DND-41 (cell line): ENCODE measurements around the gene CCR4.
"Not testable (repeated sequence)": the region's sequence is repeated elsewhere in the genome, so short reads cannot be mapped to it uniquely, and the experiment has no call there.

Experiments
- ATAC-seq: fragments of 200-7000 bp; cut with Tn5 transposase; 3 replicates; pipeline ENCODE4 v1.9.1; 2021; ENCODE audit warnings: low read depth; ENCODE audit not compliant: insufficient read depth
- DNase-seq: peaks from one replicate; pipeline ENCODE4 v3.0.0-alpha.2; 2020
- H2AFZ ChIP-seq: 2 replicates; pipeline ENCODE4 v1.6.0; 2012; ENCODE audit warnings: low read depth, low read length
- H3K27ac ChIP-seq: 2 replicates; pipeline ENCODE4 v1.5.1; 2012; ENCODE audit warnings: low read length, inconsistent platforms
- H3K27me3 ChIP-seq: fragments of 200-600 bp; sonication (generic); 2 replicates; pipeline ENCODE4 v1.6.0; 2012; ENCODE audit warnings: low read length, mild to moderate bottlenecking, inconsistent platforms; ENCODE audit not compliant: insufficient read depth, poor library complexity
- H3K36me3 ChIP-seq: 2 replicates; pipeline ENCODE4 v1.5.1; 2012; ENCODE audit warnings: low read length, inconsistent platforms; ENCODE audit not compliant: insufficient read depth
- H3K4me1 ChIP-seq: 2 replicates; pipeline ENCODE4 v1.5.1; 2012; ENCODE audit warnings: mild to moderate bottlenecking, low read length; ENCODE audit not compliant: insufficient read depth
- H3K4me2 ChIP-seq: 2 replicates; pipeline ENCODE4 v1.6.0; 2012; ENCODE audit warnings: mild to moderate bottlenecking, moderate library complexity, low read length, inconsistent platforms; ENCODE audit not compliant: insufficient read depth
- H3K4me3 ChIP-seq, 2 experiments: fragments of 200-600 bp in 1 of 2; shearing (Covaris generic) in 1 of 2; 2 replicates each; pipeline ENCODE4 v1.5.1; 2012 to 2016; ENCODE audit warnings: inconsistent platforms in 2 of 2, low read length in 2 of 2, mild to moderate bottlenecking in 2 of 2, low read depth in 1 of 2, moderate library complexity in 1 of 2
- H3K79me2 ChIP-seq: 2 replicates; pipeline ENCODE4 v1.6.0; 2012; ENCODE audit warnings: low read length, inconsistent platforms; ENCODE audit not compliant: insufficient read depth
- H3K9ac ChIP-seq: 2 replicates; pipeline ENCODE4 v1.6.0; 2012; ENCODE audit warnings: low read depth, mild to moderate bottlenecking, inconsistent platforms, low read length, moderate library complexity
- H3K9me3 ChIP-seq: 2 replicates; pipeline ENCODE4 v1.5.1; 2012; ENCODE audit warnings: low read length, moderate library complexity, mild to moderate bottlenecking, inconsistent platforms; ENCODE audit not compliant: insufficient read depth, severe bottlenecking
- H4K20me1 ChIP-seq: 2 replicates; pipeline ENCODE4 v1.6.0; 2012; ENCODE audit warnings: low read length; ENCODE audit not compliant: insufficient read depth
- CTCF ChIP-seq: IDR thresholded peaks from 2 replicates; pipeline ENCODE4 v1.5.1; 2012; ENCODE audit warnings: borderline replicate concordance, low read length, moderate library complexity, mild to moderate bottlenecking; ENCODE audit not compliant: poor library complexity, severe bottlenecking; ENCODE audit errors: extremely low read depth
- EZH2 ChIP-seq: IDR thresholded peaks from 3 replicates; pipeline ENCODE4 v1.6.1; 2012; ENCODE audit warnings: borderline replicate concordance, low read depth, mild to moderate bottlenecking, moderate library complexity, low read length, inconsistent platforms; ENCODE audit not compliant: severe bottlenecking

Gene CCR4

GRCh38 chr3:32919920-32920319 is 31.5 kb upstream of the CCR4 start:
- DNase-seq (no peak), ATAC-seq (no peak)
- H3K4me2 ChIP-seq, result no peak overlapping the region
- TF ChIP-seq EZH2 (no peak), CTCF (no peak)
- no peak overlapping the region for H3K4me3 ChIP-seq
- H3K9me3 ChIP-seq, result peaks cover 8% of the 10 kb centered on the region
- H3K36me3 ChIP-seq, result no peaks in the 10 kb centered on the region
- H3K4me1 ChIP-seq, result no peaks in the 10 kb centered on the region
- H3K27me3 ChIP-seq, result no peaks in the 10 kb centered on the region
- no peaks in the 10 kb centered on the region for H3K79me2 ChIP-seq
- no peak overlapping the region for H2AFZ ChIP-seq
- H3K27ac ChIP-seq, result no peak overlapping the region
- no peak overlapping the region for H3K9ac ChIP-seq
- H4K20me1 ChIP-seq, result no peaks in the 10 kb centered on the region

- no peak overlapping the region for H2AFZ ChIP-seq
- no peak for TF ChIP-seq EZH2
- TF ChIP-seq CTCF, result no peak
- ATAC-seq, result no peak
These were observed 29.4 kb upstream of the CCR4 start for GRCh38 chr3:32922078-32922477.

GRCh38 chr3:32930161-32930560 is 21.3 kb upstream of the CCR4 start:
- H3K4me2 ChIP-seq, result no peak overlapping the region
- H3K79me2 ChIP-seq, result no peaks in the 10 kb centered on the region
- no peak overlapping the region for H3K9ac ChIP-seq
- H3K4me1 ChIP-seq, result no peaks in the 10 kb centered on the region
- no peak overlapping the region for H2AFZ ChIP-seq
- H3K27ac ChIP-seq, result no peak overlapping the region
- no peak for ATAC-seq
- no peak overlapping the region for H3K4me3 ChIP-seq
- H3K36me3 ChIP-seq, result no peaks in the 10 kb centered on the region
- no peak for TF ChIP-seq EZH2
- TF ChIP-seq CTCF, result no peak
- H4K20me1 ChIP-seq, result no peaks in the 10 kb centered on the region
- H3K9me3 ChIP-seq, result no peaks in the 10 kb centered on the region
- no peak for DNase-seq
- no peaks in the 10 kb centered on the region for H3K27me3 ChIP-seq

More at GRCh38 chr3:32922078-32922477, 29.4 kb upstream of the CCR4 start:
- Histone ChIP-seq H3K4me2 (no peak overlapping the region), H3K79me2 (no peaks in the 10 kb centered on the region), H3K27ac (no peak overlapping the region), H3K9ac (no peak overlapping the region), H3K36me3 (no peaks in the 10 kb centered on the region), H3K4me3 (no peak overlapping the region), H3K27me3 (no peaks in the 10 kb centered on the region), H3K4me1 (no peaks in the 10 kb centered on the region), H3K9me3 (peaks cover 4% of the 10 kb centered on the region), H4K20me1 (no peaks in the 10 kb centered on the region)
- DNase-seq, result no peak

GRCh38 chr3:32931273-32931672 is 20.2 kb upstream of the CCR4 start:
- not testable (repeated sequence) for ATAC-seq, H4K20me1 ChIP-seq, H3K36me3 ChIP-seq, H3K27me3 ChIP-seq, H3K4me1 ChIP-seq, H3K4me3 ChIP-seq, DNase-seq, H2AFZ ChIP-seq, H3K9ac ChIP-seq, H3K9me3 ChIP-seq, H3K27ac ChIP-seq, H3K79me2 ChIP-seq, H3K4me2 ChIP-seq
